ENCODE results near the gene EYA2.

DNA sequence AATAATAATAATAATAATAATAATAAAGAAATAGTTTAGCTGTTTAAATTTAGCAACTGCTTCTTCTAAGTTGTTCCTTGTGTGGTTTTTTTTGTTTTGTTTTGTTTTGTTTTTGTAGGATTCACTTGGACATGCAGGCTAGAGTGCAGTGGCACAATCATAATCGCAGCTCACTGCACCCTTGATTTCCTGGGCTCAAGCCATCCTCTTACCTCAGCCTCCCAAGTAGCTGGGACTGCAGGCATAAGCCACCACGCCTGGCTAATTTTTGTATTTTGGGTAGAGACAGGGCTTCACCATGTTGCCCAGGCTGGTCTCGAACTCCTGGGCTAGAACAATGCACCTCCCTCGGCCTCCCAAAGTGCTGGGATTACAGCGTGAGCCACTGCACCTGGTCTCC lies 15.3 kb upstream of the EYA2 start:
- TF ChIP-seq CTCF (IDR thresholded peaks at IDR 0.05) (no peak), POLR2A (IDR thresholded peaks at IDR 0.05) (no peak)

All from adrenal gland (tissue), 5 donors.